Thyroid gland (tissue), 4 donors: ENCODE data around the gene SLC6A3.

Experiments used
- POLR2A ChIP-seq, 2 donors: fragments of 450-650 bp; IDR thresholded peaks; one replicate each; pipeline ENCODE4 v1.6.1; 2017; ENCODE audit warnings: antibody characterized with exemption in 2 of 2, mild to moderate bottlenecking in 2 of 2, moderate library complexity in 1 of 2
- TF ChIP-seq, protein P1 (sequence below), 6 experiments: fragments of 200-600 bp in 3 of 6; fragments of 450-650 bp in 3 of 6; sonication (generic) in 3 of 6; IDR thresholded peaks; one replicate each; pipeline ENCODE4 v1.5.1; 2016 to 2019; ENCODE audit warnings: antibody characterized with exemption in 6 of 6, mild to moderate bottlenecking in 2 of 6, inconsistent platforms in 1 of 6, moderate library complexity in 1 of 6

DNA sequence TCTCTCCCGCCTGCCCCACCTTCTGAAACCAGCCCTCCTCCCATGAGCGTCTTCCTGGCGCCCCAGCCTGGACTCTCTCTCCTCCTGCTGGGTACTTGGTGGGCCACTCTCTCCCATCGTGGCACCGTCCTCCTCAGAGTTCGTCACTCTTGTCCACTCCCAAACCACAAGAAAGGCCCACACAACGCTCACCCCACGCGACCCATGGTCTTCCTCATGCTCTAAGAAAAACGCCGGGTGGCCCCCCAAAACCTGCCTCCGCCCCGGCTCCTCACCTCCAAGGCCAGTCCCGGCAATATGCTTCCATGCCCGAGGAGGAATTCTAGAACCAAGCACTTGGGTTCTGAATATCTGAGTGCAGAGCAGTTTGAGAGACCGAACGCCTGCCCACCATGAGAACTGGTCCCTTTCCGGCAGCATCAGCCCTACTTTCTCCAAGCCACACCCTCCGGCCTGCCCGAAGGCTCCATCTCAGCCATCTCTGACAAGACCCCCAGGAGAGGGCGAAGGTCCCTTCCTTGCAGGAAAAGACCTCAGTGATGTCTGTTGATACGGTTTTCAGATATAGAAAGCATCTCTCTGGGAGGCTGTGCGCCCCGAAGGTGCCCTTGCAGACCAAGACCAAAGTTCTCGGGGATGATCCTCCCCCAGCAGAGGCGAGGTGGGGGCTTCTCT lies 15.0 kb downstream of the SLC6A3 start:
- TF ChIP-seq, protein P1, sequence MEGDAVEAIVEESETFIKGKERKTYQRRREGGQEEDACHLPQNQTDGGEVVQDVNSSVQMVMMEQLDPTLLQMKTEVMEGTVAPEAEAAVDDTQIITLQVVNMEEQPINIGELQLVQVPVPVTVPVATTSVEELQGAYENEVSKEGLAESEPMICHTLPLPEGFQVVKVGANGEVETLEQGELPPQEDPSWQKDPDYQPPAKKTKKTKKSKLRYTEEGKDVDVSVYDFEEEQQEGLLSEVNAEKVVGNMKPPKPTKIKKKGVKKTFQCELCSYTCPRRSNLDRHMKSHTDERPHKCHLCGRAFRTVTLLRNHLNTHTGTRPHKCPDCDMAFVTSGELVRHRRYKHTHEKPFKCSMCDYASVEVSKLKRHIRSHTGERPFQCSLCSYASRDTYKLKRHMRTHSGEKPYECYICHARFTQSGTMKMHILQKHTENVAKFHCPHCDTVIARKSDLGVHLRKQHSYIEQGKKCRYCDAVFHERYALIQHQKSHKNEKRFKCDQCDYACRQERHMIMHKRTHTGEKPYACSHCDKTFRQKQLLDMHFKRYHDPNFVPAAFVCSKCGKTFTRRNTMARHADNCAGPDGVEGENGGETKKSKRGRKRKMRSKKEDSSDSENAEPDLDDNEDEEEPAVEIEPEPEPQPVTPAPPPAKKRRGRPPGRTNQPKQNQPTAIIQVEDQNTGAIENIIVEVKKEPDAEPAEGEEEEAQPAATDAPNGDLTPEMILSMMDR (IDR thresholded peaks at IDR 0.05) = no peak
- no peak for TF ChIP-seq POLR2A (IDR thresholded peaks at IDR 0.05)
